Activated T-helper 1 cell treated with anti-CD3 and anti-CD28 coated beads, Interleukin-12 subunit alpha, Interleukin-12 subunit beta, Interleukin-2, Interleukin-4 antibody, amounts not matched to agents 30 ng/mL and 10 ng/mL and 1 ng/mL, durations not matched to agents 14 hours and 24 hours and 36 hours (primary cell): Measurements from ENCODE around the gene S100PBP. TPM values are rescaled to one million over a fixed set of nuclear protein-coding genes. Genes with fewer than 3 reads are reported as not detected.

Experiments
- DNase-seq: peaks from one replicate; pipeline ENCODE4 v3.0.0; 2021; ENCODE audit warnings: low spot score
- H3K27ac Mint-ChIP-seq: one replicate; pipeline ENCODE4 v1.8.0; 2021; ENCODE audit warnings: mild to moderate bottlenecking, mixed read lengths
- H3K27me3 Mint-ChIP-seq: one replicate; pipeline ENCODE4 v1.8.0; 2022; ENCODE audit warnings: mild to moderate bottlenecking, moderate library complexity, mixed read lengths; ENCODE audit not compliant: insufficient read depth
- H3K36me3 Mint-ChIP-seq: one replicate; pipeline ENCODE4 v1.8.0; 2021; ENCODE audit warnings: low read depth, mixed read lengths
- H3K4me1 Mint-ChIP-seq: one replicate; pipeline ENCODE4 v1.8.0; 2021; ENCODE audit warnings: low read depth, mixed read lengths
- H3K4me3 Mint-ChIP-seq: one replicate; pipeline ENCODE4 v1.8.0; 2021; ENCODE audit warnings: mild to moderate bottlenecking, moderate library complexity, mixed read lengths
- H3K9me3 Mint-ChIP-seq: one replicate; pipeline ENCODE4 v1.8.0; 2021; ENCODE audit warnings: mixed read lengths
- intact Hi-C: fragments of 100-400 bp; cut with micrococcal nuclease; formaldehyde crosslinking; loops from one replicate; pipeline ENCODE4 v1.15.1; 2024
- total RNA-seq: library from RNA; stranded (reverse); gene quantifications from 2 replicates; pipeline ENCODE4 v1.2.3, GENCODE V29; 2022

The S100PBP gene
- total RNA-seq, 1 donor from 2014 or later: 48.8 TPM

DNA sequence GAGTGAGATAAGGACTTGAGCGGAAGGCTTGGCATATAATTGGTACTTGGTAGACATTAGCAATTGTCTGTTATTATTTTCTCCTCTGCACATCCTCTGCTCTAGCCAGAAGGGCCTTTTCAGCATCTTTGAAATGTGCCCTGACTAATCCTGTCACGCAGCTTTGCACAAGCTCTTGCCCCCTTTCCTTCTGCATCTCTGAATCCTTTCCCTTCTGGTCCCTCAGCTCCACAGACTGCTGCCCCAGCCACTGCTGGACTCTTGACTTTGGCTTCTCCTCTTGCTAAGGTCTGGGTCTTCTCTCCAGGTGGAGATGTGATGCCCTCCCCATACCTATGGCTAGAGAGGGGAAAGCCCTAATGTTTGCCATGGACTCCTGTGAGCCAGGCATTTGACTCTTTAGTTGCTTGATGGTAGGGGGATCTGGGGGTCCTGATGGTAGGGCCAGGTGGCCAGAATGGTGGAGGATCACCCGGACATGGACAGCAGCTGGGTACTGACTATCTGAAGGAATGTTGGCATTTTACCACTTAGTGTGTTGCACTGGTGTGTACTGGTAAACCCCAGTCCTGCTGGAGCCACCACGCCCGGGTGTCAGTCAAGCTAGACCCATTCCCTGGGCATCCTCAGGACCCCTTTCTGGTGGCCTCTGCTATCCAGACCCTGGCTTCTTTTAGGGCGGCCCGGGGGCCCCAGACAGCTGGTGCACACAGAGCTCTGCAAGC is 73.2 kb downstream of the S100PBP start:
- Mint-ChIP-seq H3K27ac (no peak overlapping the region), H3K4me1 (peaks cover 9% of the 10 kb centered on the region), H3K36me3 (peaks cover 1% of the 10 kb centered on the region), H3K27me3 (peaks cover 59% of the 10 kb centered on the region), H3K9me3 (no peaks in the 10 kb centered on the region), H3K4me3 (no peak overlapping the region)
- DNase-seq: no peak
- intact Hi-C loops: no loop called here

DNA sequence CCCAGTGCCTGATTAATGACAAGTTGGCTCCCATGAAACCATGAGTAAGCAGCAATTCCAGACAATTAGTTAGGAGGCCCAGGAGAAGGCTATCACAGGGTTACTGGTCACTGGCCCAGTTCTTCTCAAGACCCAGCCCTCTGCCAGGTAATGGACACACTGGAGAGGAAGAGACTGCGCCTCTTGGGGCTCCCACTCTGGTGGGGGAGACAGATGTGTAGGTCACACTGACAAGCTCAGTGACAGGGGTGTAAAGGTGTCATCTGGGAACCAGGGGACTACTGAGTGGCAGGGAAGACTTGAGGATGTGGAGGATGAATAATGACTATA is 73.8 kb downstream of the S100PBP start:
- Mint-ChIP-seq H3K4me1 (peaks cover 9% of the 10 kb centered on the region), H3K36me3 (peaks cover 1% of the 10 kb centered on the region), H3K9me3 (no peaks in the 10 kb centered on the region), H3K27ac (no peak overlapping the region), H3K4me3 (no peak overlapping the region), H3K27me3 (peaks cover 58% of the 10 kb centered on the region)
- no peak for DNase-seq
- intact Hi-C loops: no loop called here

GRCh38 chr1:32891630-32892029 is 74.2 kb downstream of the S100PBP start:
- no peak overlapping the region for H3K4me3 Mint-ChIP-seq

DNA sequence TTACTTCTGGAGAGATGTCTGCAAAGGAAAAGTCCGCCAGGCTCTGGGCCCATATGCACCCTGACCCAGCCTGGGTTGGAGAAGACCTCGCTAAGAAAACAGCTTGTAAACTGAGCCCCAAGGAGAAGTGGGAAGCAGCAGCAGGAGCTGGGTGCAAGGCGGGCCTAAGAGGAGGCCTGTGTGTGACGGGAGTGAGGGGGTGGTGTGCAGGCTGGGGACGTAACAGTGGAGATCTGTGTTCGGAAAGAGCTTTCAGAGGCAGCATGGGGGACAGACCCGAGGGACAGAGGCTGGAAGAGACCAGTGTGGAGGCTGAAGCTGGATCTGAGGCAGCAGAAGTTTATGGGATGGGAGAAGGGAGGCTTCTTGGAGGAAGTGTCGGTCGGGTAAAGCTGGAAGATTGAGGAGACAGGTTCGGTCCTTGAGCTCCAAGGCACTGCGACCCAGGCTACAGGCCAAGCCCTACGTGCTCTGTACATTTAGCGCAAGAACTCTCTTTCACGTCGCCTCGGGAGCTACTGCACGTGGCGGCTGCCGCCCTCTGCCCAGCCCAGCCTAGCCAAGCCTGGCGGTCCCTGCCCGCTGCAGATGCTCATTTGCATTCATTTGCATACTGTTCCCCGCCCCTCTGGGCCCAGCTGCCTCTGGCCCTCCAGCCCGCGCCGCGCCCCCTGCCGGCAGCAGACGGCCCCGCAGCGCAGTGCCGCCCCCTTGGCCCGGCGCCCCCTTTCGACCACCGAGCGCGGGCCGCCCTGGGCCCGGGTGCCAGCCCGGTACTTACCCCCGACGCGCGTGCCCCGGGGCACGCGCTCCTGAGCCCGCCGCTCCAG is 75.1 kb downstream of the S100PBP start:
- intact Hi-C loops: no loop called here
- H3K4me1 Mint-ChIP-seq: peaks cover 9% of the 10 kb centered on the region
- H3K27ac Mint-ChIP-seq: no peak overlapping the region
- peaks cover 58% of the 10 kb centered on the region for H3K27me3 Mint-ChIP-seq
- peaks cover 1% of the 10 kb centered on the region for H3K36me3 Mint-ChIP-seq
- H3K4me3 Mint-ChIP-seq: peak overlapping the region; percentile 19
- no peak for DNase-seq
- H3K9me3 Mint-ChIP-seq: no peaks in the 10 kb centered on the region

More at GRCh38 chr1:32891630-32892029, 74.2 kb downstream of the S100PBP start:
- H3K27me3 Mint-ChIP-seq: peaks cover 61% of the 10 kb centered on the region
- intact Hi-C loops: no loop called here
- DNase-seq: no peak
- peaks cover 9% of the 10 kb centered on the region for H3K4me1 Mint-ChIP-seq
- no peak overlapping the region for H3K27ac Mint-ChIP-seq
- peaks cover 1% of the 10 kb centered on the region for H3K36me3 Mint-ChIP-seq
- H3K9me3 Mint-ChIP-seq: no peaks in the 10 kb centered on the region

DNA sequence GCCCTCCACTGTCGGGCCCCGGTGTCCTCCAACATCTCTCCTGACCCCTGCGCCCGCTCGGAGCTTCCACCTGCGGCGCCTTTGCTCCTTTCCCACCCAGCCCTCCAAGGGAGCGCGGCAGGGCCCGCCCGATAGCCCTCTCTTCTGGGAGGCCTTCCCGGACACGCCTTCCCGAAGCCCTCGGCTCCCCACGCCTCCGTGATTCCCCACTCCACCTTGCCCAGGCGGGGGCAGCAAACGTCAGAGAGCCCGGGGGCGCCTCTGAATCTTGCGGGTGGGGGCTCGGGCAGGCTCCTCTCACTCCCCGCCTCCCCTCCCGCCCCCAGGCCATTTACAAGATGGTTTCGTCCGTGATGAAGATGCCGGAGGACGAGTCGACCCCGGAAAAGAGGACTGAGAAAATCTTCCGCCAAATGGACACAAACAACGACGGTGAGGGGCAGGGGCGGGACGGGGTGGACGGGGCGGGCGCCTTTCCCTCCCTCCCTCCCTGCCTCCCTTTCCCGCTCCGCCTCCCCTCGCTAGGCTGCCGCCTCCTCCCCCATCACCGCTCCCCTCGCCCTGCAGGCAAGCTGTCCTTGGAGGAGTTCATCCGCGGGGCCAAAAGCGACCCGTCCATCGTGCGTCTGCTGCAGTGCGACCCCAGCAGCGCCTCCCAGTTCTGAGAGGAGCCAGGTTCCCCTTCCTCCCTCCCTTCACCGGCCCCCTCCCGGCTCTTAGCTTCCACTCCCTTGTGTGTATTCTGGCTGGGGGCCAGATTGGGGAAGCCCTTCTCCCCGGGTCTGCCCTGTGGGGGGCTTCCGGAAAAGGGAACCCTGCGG is 76.0 kb downstream of the S100PBP start:
- Mint-ChIP-seq H3K4me1 (peaks cover 9% of the 10 kb centered on the region), H3K27ac (no peak overlapping the region), H3K9me3 (no peaks in the 10 kb centered on the region), H3K4me3 (peak overlapping the region; percentile 26), H3K36me3 (peaks cover 1% of the 10 kb centered on the region), H3K27me3 (peaks cover 56% of the 10 kb centered on the region)
- intact Hi-C loops: no loop called here
- DNase-seq: no peak

GRCh38 chr1:32894019-32894600 is 76.7 kb downstream of the S100PBP start:
- H3K27ac Mint-ChIP-seq: no peak overlapping the region
- no peak overlapping the region for H3K4me3 Mint-ChIP-seq
- H3K27me3 Mint-ChIP-seq: peaks cover 62% of the 10 kb centered on the region

DNA sequence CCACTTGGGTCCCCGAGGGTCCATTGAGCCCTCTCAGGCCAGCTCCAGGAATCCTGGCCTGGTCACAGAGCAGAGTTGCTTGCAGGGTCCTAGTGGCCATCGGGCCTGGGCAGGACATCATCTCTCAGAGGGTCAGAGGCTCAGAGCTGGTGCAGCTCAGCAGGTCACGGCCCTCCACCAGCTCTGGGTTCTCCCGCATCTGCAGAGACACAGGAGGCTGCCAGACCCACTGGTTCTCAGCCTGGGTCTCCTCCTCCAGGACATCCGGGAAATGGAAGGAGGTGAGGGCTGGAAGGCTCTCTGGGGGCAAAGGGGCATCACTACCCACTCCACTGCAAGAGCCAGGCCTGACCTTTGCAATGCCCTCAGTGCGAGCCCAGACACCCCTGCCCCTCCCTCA is 77.2 kb downstream of the S100PBP start:
- no peaks in the 10 kb centered on the region for H3K9me3 Mint-ChIP-seq
- DNase-seq: no peak
- H3K36me3 Mint-ChIP-seq: peaks cover 1% of the 10 kb centered on the region
- H3K4me1 Mint-ChIP-seq: peaks cover 9% of the 10 kb centered on the region
- no peak overlapping the region for H3K27ac Mint-ChIP-seq
- peaks cover 61% of the 10 kb centered on the region for H3K27me3 Mint-ChIP-seq
- no peak overlapping the region for H3K4me3 Mint-ChIP-seq
- intact Hi-C loops: no loop called here

More at GRCh38 chr1:32894019-32894600, 76.7 kb downstream of the S100PBP start:
- Mint-ChIP-seq H3K36me3 (peaks cover 1% of the 10 kb centered on the region), H3K4me1 (peaks cover 9% of the 10 kb centered on the region), H3K9me3 (no peaks in the 10 kb centered on the region)
- no peak for DNase-seq
- intact Hi-C loops: no loop called here

DNA sequence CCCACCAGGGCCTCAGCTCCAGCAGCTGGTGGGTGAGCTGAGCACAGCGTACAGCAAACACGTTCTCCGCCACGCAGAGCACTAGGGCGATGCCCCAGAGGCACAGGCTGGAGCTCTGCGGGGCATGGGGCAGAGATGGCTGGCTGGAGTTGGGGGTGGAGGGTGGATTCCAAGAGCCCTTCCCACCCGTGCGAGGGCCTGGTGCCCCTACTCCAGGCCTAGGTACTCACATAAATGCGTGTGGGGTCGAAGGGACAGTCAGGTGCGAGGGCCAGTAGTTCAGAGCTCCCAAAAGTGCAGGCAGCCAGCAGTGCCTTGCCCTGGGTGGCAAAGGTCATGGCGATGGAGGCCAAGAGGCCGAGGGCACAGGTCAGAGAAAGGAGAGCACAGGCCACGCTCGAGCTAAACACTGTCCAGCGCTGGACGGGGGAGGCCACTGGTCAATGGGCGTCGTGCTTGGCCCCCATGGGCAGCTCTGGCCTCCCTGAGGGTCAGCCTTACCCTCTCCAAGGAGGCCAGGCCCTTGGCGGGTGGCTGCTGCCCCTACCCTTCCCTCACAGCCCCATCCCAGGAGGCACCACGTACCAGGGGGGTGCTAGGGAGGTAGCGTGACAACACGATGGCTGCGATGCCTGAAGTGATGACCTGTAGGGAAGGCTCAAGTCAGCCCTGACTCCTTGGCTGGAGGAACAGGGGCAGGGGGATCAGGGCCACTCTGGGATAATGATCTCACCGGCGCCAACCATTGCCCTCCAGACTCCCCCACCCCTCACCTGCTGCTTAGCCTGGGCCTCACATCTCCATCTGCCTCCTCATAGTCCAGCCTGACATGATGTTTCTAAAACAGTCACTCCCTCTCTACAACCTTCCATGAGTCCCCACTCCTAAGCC is 78.1 kb downstream of the S100PBP start:
- H3K9me3 Mint-ChIP-seq: no peaks in the 10 kb centered on the region
- H3K4me1 Mint-ChIP-seq: peaks cover 9% of the 10 kb centered on the region
- no peak overlapping the region for H3K27ac Mint-ChIP-seq
- no peaks in the 10 kb centered on the region for H3K36me3 Mint-ChIP-seq
- H3K27me3 Mint-ChIP-seq: peaks cover 56% of the 10 kb centered on the region
- no peak for DNase-seq
- intact Hi-C loops: no loop called here
- no peak overlapping the region for H3K4me3 Mint-ChIP-seq

DNA sequence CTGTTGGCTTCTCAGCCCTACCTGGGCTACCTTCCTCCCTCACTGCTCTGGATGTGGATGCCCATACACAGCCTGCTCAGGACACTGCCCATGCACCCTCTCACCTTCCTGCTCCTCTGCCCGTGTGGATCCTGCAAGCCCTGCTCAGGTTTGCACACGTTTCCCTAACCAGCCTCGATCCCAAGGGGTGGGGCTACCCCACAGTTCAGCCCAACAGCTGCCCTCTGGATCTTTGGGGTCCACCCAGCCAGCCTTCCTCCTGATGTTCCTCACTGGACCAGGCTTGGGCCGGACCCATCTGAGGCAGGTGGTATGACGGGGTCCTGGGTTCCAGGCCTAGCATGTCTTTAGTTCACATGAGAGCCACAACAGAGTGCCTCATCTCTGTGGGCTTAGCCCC is 79.0 kb downstream of the S100PBP start:
- H3K9me3 Mint-ChIP-seq: no peaks in the 10 kb centered on the region
- H3K36me3 Mint-ChIP-seq: no peaks in the 10 kb centered on the region
- intact Hi-C loops: no loop called here
- H3K27ac Mint-ChIP-seq: no peak overlapping the region
- peaks cover 50% of the 10 kb centered on the region for H3K27me3 Mint-ChIP-seq
- H3K4me1 Mint-ChIP-seq: peaks cover 9% of the 10 kb centered on the region
- H3K4me3 Mint-ChIP-seq: no peak overlapping the region
- DNase-seq: no peak

- Mint-ChIP-seq H3K27me3 (peaks cover 49% of the 10 kb centered on the region), H3K9me3 (no peaks in the 10 kb centered on the region), H3K27ac (no peak overlapping the region), H3K4me3 (no peak overlapping the region), H3K36me3 (no peaks in the 10 kb centered on the region), H3K4me1 (peaks cover 7% of the 10 kb centered on the region)
- DNase-seq: no peak
- intact Hi-C loops: no loop called here
Measured at GRCh38 chr1:32897082-32898049, 79.9 kb downstream of the S100PBP start.

DNA sequence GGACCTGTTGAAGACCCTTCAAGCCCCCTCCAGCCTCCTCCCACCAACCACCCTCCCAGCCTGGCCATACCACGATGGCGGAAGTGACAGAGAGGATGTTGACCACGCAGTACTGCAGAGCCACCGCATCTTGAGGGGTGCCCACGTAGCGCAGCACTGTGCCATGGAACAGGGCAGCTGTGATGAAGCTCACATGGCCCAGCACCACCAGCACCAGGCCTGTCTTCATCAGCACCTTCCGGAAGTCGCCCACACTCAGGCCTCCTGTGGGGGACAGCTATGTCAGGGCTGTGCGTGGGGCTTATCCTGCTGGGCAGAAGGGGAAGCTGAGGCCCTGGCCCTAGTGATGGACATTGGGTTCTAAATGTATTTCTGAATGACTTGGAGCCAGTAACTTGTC is 80.6 kb downstream of the S100PBP start:
- H3K4me1 Mint-ChIP-seq: peaks cover 5% of the 10 kb centered on the region
- DNase-seq: no peak
- H3K36me3 Mint-ChIP-seq: no peaks in the 10 kb centered on the region
- H3K27ac Mint-ChIP-seq: no peak overlapping the region
- H3K4me3 Mint-ChIP-seq: no peak overlapping the region
- H3K9me3 Mint-ChIP-seq: no peaks in the 10 kb centered on the region
- peaks cover 51% of the 10 kb centered on the region for H3K27me3 Mint-ChIP-seq
- intact Hi-C loops: no loop called here
